Activated CD4-positive, alpha-beta T cell treated with anti-CD3 and anti-CD28 coated beads for 36 hours (primary cell): ENCODE results near the gene LIMA1. TPM values are rescaled to one million over a fixed set of nuclear protein-coding genes. Genes with fewer than 3 reads are reported as not detected.

ENCODE experiments used
- ATAC-seq: fragments of 200-7000 bp; cut with Tn5 transposase; one replicate; pipeline ENCODE4 v1.10.0; 2021; ENCODE audit warnings: mild to moderate bottlenecking, moderate library complexity
- CTCF ChIA-PET: fragments of 350-600 bp; sonication (Branson Sonifier 250); formaldehyde crosslinking; loops from one replicate; lab custom pipeline; 2021; ENCODE audit warnings: antibody characterized with exemption; lab: Charles Lee
- POLR2A ChIA-PET: fragments of 350-600 bp; sonication (Branson Sonifier 250); formaldehyde crosslinking; loops from one replicate; lab custom pipeline; 2021; ENCODE audit warnings: antibody characterized with exemption, inconsistent platforms; lab: Charles Lee
- DNase-seq: peaks from one replicate; pipeline ENCODE4 v3.0.0-alpha.2; 2020
- H3K27ac Mint-ChIP-seq: one replicate; pipeline ENCODE4 v1.8.0; 2021; ENCODE audit warnings: mixed read lengths
- H3K27me3 Mint-ChIP-seq: one replicate; pipeline ENCODE4 v1.8.0; 2021; ENCODE audit warnings: mixed read lengths
- H3K36me3 Mint-ChIP-seq: one replicate; pipeline ENCODE4 v1.8.0; 2021; ENCODE audit warnings: low read depth, mixed read lengths
- H3K4me1 Mint-ChIP-seq: one replicate; pipeline ENCODE4 v1.8.0; 2021; ENCODE audit warnings: mixed read lengths
- H3K4me3 Mint-ChIP-seq: one replicate; pipeline ENCODE4 v1.8.0; 2021; ENCODE audit warnings: mild to moderate bottlenecking, moderate library complexity, mixed read lengths
- H3K9me3 Mint-ChIP-seq: one replicate; pipeline ENCODE4 v1.8.0; 2021; ENCODE audit warnings: low read depth, mixed read lengths
- intact Hi-C, 2 experiments: fragments of 100-400 bp; cut with DNase I in 1 of 2; cut with micrococcal nuclease in 1 of 2; formaldehyde crosslinking; loops; one replicate each; pipeline versions ENCODE4 v1.14.2 to v1.15.1; 2022 to 2024; cut with DNase I, micrococcal nuclease
- total RNA-seq, 2 experiments: library from RNA; stranded (reverse); gene quantifications; one replicate each; pipeline ENCODE4 v1.2.3, GENCODE V29; 2021

Gene LIMA1
- total RNA-seq, 2 experiments from 2014 or later: 69.7 to 90.4 TPM

- Mint-ChIP-seq H3K9me3 (no peaks in the 10 kb centered on the region), H3K27ac (peak overlapping the region; percentile 88), H3K27me3 (no peaks in the 10 kb centered on the region), H3K36me3 (peaks cover 11% of the 10 kb centered on the region), H3K4me1 (peaks cover 60% of the 10 kb centered on the region), H3K4me3 (peak overlapping the region; percentile 70)
- intact Hi-C loops: loop anchor here (1.0 to 5.0 kb wide), 6 partner anchors 23 to 285 kb away; partner anchors contain the start of gene LIMA1 (in 1 of the 2)
- ChIA-PET POLR2A (interaction anchor here (0.6 to 1.2 kb wide), 7 partner anchors 16 to 193 kb away, joined by 3 to 20 read pairs (median 3); partner anchors contain the start of gene CERS5), CTCF (interaction anchor here (0.7 to 2.8 kb wide), 6 partner anchors 11 to 899 kb away, joined by 3 to 14 read pairs (median 4); partner anchors contain the start of gene COX14)
- peak; percentile 63 for DNase-seq
- peak; percentile 82 for ATAC-seq
These were observed 36.3 kb downstream of the LIMA1 start for GRCh38 chr12:50246873-50247612.

GRCh38 chr12:50246197-50246865 is 37.0 kb downstream of the LIMA1 start:
- Mint-ChIP-seq H3K9me3 (no peaks in the 10 kb centered on the region), H3K36me3 (peaks cover 11% of the 10 kb centered on the region), H3K4me1 (peaks cover 53% of the 10 kb centered on the region), H3K27me3 (no peaks in the 10 kb centered on the region), H3K27ac (peak overlapping the region; percentile 82), H3K4me3 (no peak overlapping the region)
- intact Hi-C loops: loop anchor here in 1 of 2 experiments (2.0 to 5.0 kb wide), 2 partner anchors 36 to 59 kb away; partner anchors contain the start of gene LIMA1
- ATAC-seq (no peak), DNase-seq (no peak)
- ChIA-PET CTCF (interaction anchor here (0.6 to 2.8 kb wide), 6 partner anchors 10 to 135 kb away, joined by 3 to 14 read pairs (median 4); partner anchors contain the start of gene COX14), POLR2A (interaction anchor here (0.6 to 1.2 kb wide), 4 partner anchors 15 to 193 kb away, joined by 3 to 9 read pairs (median 4); partner anchors contain the start of gene CERS5)

- no peak for DNase-seq
- ChIA-PET CTCF (interaction anchor here (1.0 to 1.5 kb wide), 4 partner anchors 12 to 276 kb away, joined by 3 to 4 read pairs (median 3); no protein-coding TSS in a partner anchor), POLR2A (no interaction called here)
- H3K9me3 Mint-ChIP-seq: no peaks in the 10 kb centered on the region
- no peak for ATAC-seq
- H3K27me3 Mint-ChIP-seq: no peaks in the 10 kb centered on the region
- no peak overlapping the region for H3K4me3 Mint-ChIP-seq
- peaks cover 7% of the 10 kb centered on the region for H3K36me3 Mint-ChIP-seq
- intact Hi-C loops: no loop called here
- H3K27ac Mint-ChIP-seq: no peak overlapping the region
- H3K4me1 Mint-ChIP-seq: peaks cover 35% of the 10 kb centered on the region
These were observed 39.8 kb downstream of the LIMA1 start for GRCh38 chr12:50243507-50243906.

GRCh38 chr12:50242751-50243191 is 40.5 kb downstream of the LIMA1 start:
- DNase-seq (no peak), ATAC-seq (no peak)
- Mint-ChIP-seq H3K4me3 (no peak overlapping the region), H3K27me3 (no peaks in the 10 kb centered on the region), H3K4me1 (peaks cover 30% of the 10 kb centered on the region), H3K27ac (no peak overlapping the region), H3K9me3 (no peaks in the 10 kb centered on the region), H3K36me3 (peaks cover 7% of the 10 kb centered on the region)
- intact Hi-C loops: no loop called here
- ChIA-PET CTCF (interaction anchor here (0.6 to 1.5 kb wide), 5 partner anchors 12 to 275 kb away, joined by 3 to 4 read pairs (median 3); no protein-coding TSS in a partner anchor), POLR2A (interaction anchor here (0.6 to 0.8 kb wide), 2 partner anchors 12 to 41 kb away, joined by 3 to 5 read pairs; no protein-coding TSS in a partner anchor)

GRCh38 chr12:50241178-50241577 is 42.1 kb downstream of the LIMA1 start:
- no peaks in the 10 kb centered on the region for H3K36me3 Mint-ChIP-seq
- ATAC-seq (no peak), DNase-seq (no peak)
- no peaks in the 10 kb centered on the region for H3K9me3 Mint-ChIP-seq
- H3K27ac Mint-ChIP-seq: no peak overlapping the region
- H3K4me3 Mint-ChIP-seq: no peak overlapping the region
- CTCF ChIA-PET: no interaction called here
- POLR2A ChIA-PET: no interaction called here
- H3K4me1 Mint-ChIP-seq: peaks cover 20% of the 10 kb centered on the region
- no peaks in the 10 kb centered on the region for H3K27me3 Mint-ChIP-seq
- intact Hi-C loops: no loop called here

- ATAC-seq (no peak), DNase-seq (no peak)
- intact Hi-C loops: no loop called here
- no peak overlapping the region for H3K4me3 Mint-ChIP-seq
- ChIA-PET CTCF (no interaction called here), POLR2A (no interaction called here)
- no peaks in the 10 kb centered on the region for H3K27me3 Mint-ChIP-seq
- H3K4me1 Mint-ChIP-seq: peaks cover 19% of the 10 kb centered on the region
- no peak overlapping the region for H3K27ac Mint-ChIP-seq
- no peaks in the 10 kb centered on the region for H3K9me3 Mint-ChIP-seq
- H3K36me3 Mint-ChIP-seq: no peaks in the 10 kb centered on the region
These were observed 42.6 kb downstream of the LIMA1 start for GRCh38 chr12:50240792-50241114.

- DNase-seq (no peak), ATAC-seq (no peak)
- no peaks in the 10 kb centered on the region for H3K27me3 Mint-ChIP-seq
- no peak overlapping the region for H3K4me3 Mint-ChIP-seq
- H3K4me1 Mint-ChIP-seq: peaks cover 17% of the 10 kb centered on the region
- H3K36me3 Mint-ChIP-seq: no peaks in the 10 kb centered on the region
- intact Hi-C loops: no loop called here
- H3K27ac Mint-ChIP-seq: no peak overlapping the region
- H3K9me3 Mint-ChIP-seq: no peaks in the 10 kb centered on the region
- POLR2A ChIA-PET: no interaction called here
- CTCF ChIA-PET: no interaction called here
These were observed 43.1 kb downstream of the LIMA1 start for GRCh38 chr12:50240096-50240791.

GRCh38 chr12:50239355-50239891 is 43.9 kb downstream of the LIMA1 start:
- H3K9me3 Mint-ChIP-seq: no peaks in the 10 kb centered on the region
- no peak overlapping the region for H3K27ac Mint-ChIP-seq
- H3K4me1 Mint-ChIP-seq: peaks cover 15% of the 10 kb centered on the region
- no peaks in the 10 kb centered on the region for H3K36me3 Mint-ChIP-seq
- ChIA-PET CTCF (interaction anchor here (1.1 kb wide), 1 partner anchor 85 kb away, joined by 3 read pairs; no protein-coding TSS in a partner anchor), POLR2A (no interaction called here)
- ATAC-seq (no peak), DNase-seq (no peak)
- no peak overlapping the region for H3K4me3 Mint-ChIP-seq
- intact Hi-C loops: no loop called here
- no peaks in the 10 kb centered on the region for H3K27me3 Mint-ChIP-seq

GRCh38 chr12:50234347-50234746 is 49.0 kb downstream of the LIMA1 start:
- ChIA-PET POLR2A (no interaction called here), CTCF (interaction anchor here (1.0 to 1.3 kb wide), 2 partner anchors 10 to 17 kb away, joined by 3 read pairs; no protein-coding TSS in a partner anchor)
- no peaks in the 10 kb centered on the region for H3K9me3 Mint-ChIP-seq
- H3K36me3 Mint-ChIP-seq: no peaks in the 10 kb centered on the region
- H3K4me1 Mint-ChIP-seq: peaks cover 2% of the 10 kb centered on the region
- peak; percentile 51 for DNase-seq
- H3K4me3 Mint-ChIP-seq: no peak overlapping the region
- H3K27ac Mint-ChIP-seq: no peak overlapping the region
- intact Hi-C loops: no loop called here
- no peaks in the 10 kb centered on the region for H3K27me3 Mint-ChIP-seq
- peak; percentile 95 for ATAC-seq

GRCh38 chr12:50232771-50233209 is 50.5 kb downstream of the LIMA1 start:
- H3K27ac Mint-ChIP-seq: no peak overlapping the region
- ChIA-PET CTCF (interaction anchor here (0.7 kb wide), 1 partner anchor 162 kb away, joined by 4 read pairs; no protein-coding TSS in a partner anchor), POLR2A (no interaction called here)
- H3K36me3 Mint-ChIP-seq: no peaks in the 10 kb centered on the region
- intact Hi-C loops: no loop called here
- DNase-seq (no peak), ATAC-seq (no peak)
- peaks cover 2% of the 10 kb centered on the region for H3K4me1 Mint-ChIP-seq
- no peaks in the 10 kb centered on the region for H3K27me3 Mint-ChIP-seq
- H3K9me3 Mint-ChIP-seq: no peaks in the 10 kb centered on the region
- H3K4me3 Mint-ChIP-seq: no peak overlapping the region
